ENCODE measurements around the gene FBXO41.

Gene FBXO41

GRCh38 chr2:73212098-73212447 lies 72.2 kb downstream of the FBXO41 start:
- H3K36me3 ChIP-seq (ENCODE audit: control insufficient read depth in 2 of 2, insufficient read depth in 2 of 2, low read length in 2 of 2): no peaks in the 10 kb centered on the region
- no peak overlapping the region for H3K9ac ChIP-seq (ENCODE audit: low read length in 2 of 2)
- no peaks in the 10 kb centered on the region for H3K27me3 ChIP-seq (ENCODE audit: control insufficient read depth in 1 of 2, insufficient read depth in 2 of 2, low read length in 2 of 2)
- peak overlapping the region in 1 of 2 donors; percentile 29 for H3K4me3 ChIP-seq (ENCODE audit: low read length in 2 of 2)
- H3K27ac ChIP-seq (ENCODE audit: low read length): no peak overlapping the region
- no peaks in the 10 kb centered on the region for H3K9me3 ChIP-seq (ENCODE audit: control insufficient read depth in 2 of 2, low read length in 2 of 2)
- peaks cover 12% of the 10 kb centered on the region for H3K4me1 ChIP-seq (ENCODE audit: control insufficient read depth, insufficient read depth, low read length)

GRCh38 chr2:73210696-73211095 lies 73.6 kb downstream of the FBXO41 start:
- H3K4me3 ChIP-seq (ENCODE audit: low read length in 2 of 2): no peak overlapping the region
- peaks cover 0 to 3% of the 10 kb centered on the region in 2 donors for H3K27me3 ChIP-seq (ENCODE audit: control insufficient read depth in 1 of 2, insufficient read depth in 2 of 2, low read length in 2 of 2)
- peaks cover 11% of the 10 kb centered on the region for H3K4me1 ChIP-seq (ENCODE audit: control insufficient read depth, insufficient read depth, low read length)
- no peaks in the 10 kb centered on the region for H3K9me3 ChIP-seq (ENCODE audit: control insufficient read depth in 2 of 2, low read length in 2 of 2)
- no peak overlapping the region for H3K27ac ChIP-seq (ENCODE audit: low read length)
- H3K9ac ChIP-seq (ENCODE audit: low read length in 2 of 2): no peak overlapping the region
- H3K36me3 ChIP-seq (ENCODE audit: control insufficient read depth in 2 of 2, insufficient read depth in 2 of 2, low read length in 2 of 2): no peaks in the 10 kb centered on the region

- Histone ChIP-seq H3K4me1 (ENCODE audit: control insufficient read depth, insufficient read depth, low read length) (peaks cover 8% of the 10 kb centered on the region), H3K4me3 (ENCODE audit: low read length in 2 of 2) (no peak overlapping the region), H3K27ac (ENCODE audit: low read length) (no peak overlapping the region), H3K9me3 (ENCODE audit: control insufficient read depth in 2 of 2, low read length in 2 of 2) (no peaks in the 10 kb centered on the region), H3K9ac (ENCODE audit: low read length in 2 of 2) (no peak overlapping the region), H3K27me3 (ENCODE audit: control insufficient read depth in 1 of 2, insufficient read depth in 2 of 2, low read length in 2 of 2) (peaks cover 0 to 5% of the 10 kb centered on the region in 2 donors), H3K36me3 (ENCODE audit: control insufficient read depth in 2 of 2, insufficient read depth in 2 of 2, low read length in 2 of 2) (no peaks in the 10 kb centered on the region)
Measured at GRCh38 chr2:73210019-73210418, 74.3 kb downstream of the FBXO41 start.

- H3K9me3 ChIP-seq (ENCODE audit: control insufficient read depth in 2 of 2, low read length in 2 of 2): no peaks in the 10 kb centered on the region
- H3K4me1 ChIP-seq (ENCODE audit: control insufficient read depth, insufficient read depth, low read length): peaks cover 4% of the 10 kb centered on the region
Measured at GRCh38 chr2:73208258-73208657, 76.0 kb downstream of the FBXO41 start.

GRCh38 chr2:73205611-73206010 lies 78.7 kb downstream of the FBXO41 start:
- no peak overlapping the region for H3K9ac ChIP-seq (ENCODE audit: low read length in 2 of 2)
- peaks cover 26 to 28% of the 10 kb centered on the region in 2 donors for H3K27me3 ChIP-seq (ENCODE audit: control insufficient read depth in 1 of 2, insufficient read depth in 2 of 2, low read length in 2 of 2)
- no peak overlapping the region for H3K27ac ChIP-seq (ENCODE audit: low read length)
- peaks cover 0 to 2% of the 10 kb centered on the region in 2 donors for H3K9me3 ChIP-seq (ENCODE audit: control insufficient read depth in 2 of 2, low read length in 2 of 2)
- peaks cover 6% of the 10 kb centered on the region for H3K4me1 ChIP-seq (ENCODE audit: control insufficient read depth, insufficient read depth, low read length)
- H3K36me3 ChIP-seq (ENCODE audit: control insufficient read depth in 2 of 2, insufficient read depth in 2 of 2, low read length in 2 of 2): no peaks in the 10 kb centered on the region
- H3K4me3 ChIP-seq (ENCODE audit: low read length in 2 of 2): no peak overlapping the region

More at GRCh38 chr2:73208258-73208657, 76.0 kb downstream of the FBXO41 start:
- Histone ChIP-seq H3K27me3 (ENCODE audit: control insufficient read depth in 1 of 2, insufficient read depth in 2 of 2, low read length in 2 of 2) (peaks cover 7 to 12% of the 10 kb centered on the region in 2 donors), H3K36me3 (ENCODE audit: control insufficient read depth in 2 of 2, insufficient read depth in 2 of 2, low read length in 2 of 2) (no peaks in the 10 kb centered on the region), H3K27ac (ENCODE audit: low read length) (no peak overlapping the region), H3K9ac (ENCODE audit: low read length in 2 of 2) (no peak overlapping the region), H3K4me3 (ENCODE audit: low read length in 2 of 2) (no peak overlapping the region)
